Vagina (tissue), 2 donors: Measurements from ENCODE around the gene MTO1.

ENCODE experiments used
- CTCF ChIP-seq, 3 experiments: fragments of 450-650 bp in 2 of 3; fragments of 200-600 bp in 1 of 3; sonication (generic) in 1 of 3; IDR thresholded peaks; one replicate each; pipeline ENCODE4 v1.5.1; 2017 to 2019; ENCODE audit warnings: antibody characterized with exemption in 3 of 3, mild to moderate bottlenecking in 2 of 3, moderate library complexity in 2 of 3
- POLR2A ChIP-seq, 2 donors: fragments of 450-650 bp; IDR thresholded peaks; one replicate each; pipeline ENCODE4 v1.6.1; 2017; ENCODE audit warnings: antibody characterized with exemption in 2 of 2, mild to moderate bottlenecking in 2 of 2, moderate library complexity in 2 of 2
- POLR2AphosphoS5 ChIP-seq, 2 donors: sonication (generic); formaldehyde crosslinking; IDR thresholded peaks; one replicate each; pipeline ENCODE4 v1.9.0; 2017; ENCODE audit warnings: antibody characterized with exemption in 2 of 2, mild to moderate bottlenecking in 2 of 2, low read depth in 1 of 2; ENCODE audit not compliant: insufficient read depth in 1 of 2

GRCh38 chr6:73520688-73521350 lies 59.3 kb downstream of the MTO1 start, which contains the start of gene EEF1A1:
- TF ChIP-seq CTCF (IDR thresholded peaks at IDR 0.05) (no peak), POLR2AphosphoS5 (IDR thresholded peaks at IDR 0.05; ENCODE audit: insufficient read depth in 1 of 2, low read depth in 1 of 2) (peak; percentile 97 to 99), POLR2A (IDR thresholded peaks at IDR 0.05) (peak; percentile 92 to 99)
